Peyer's patch (tissue), 4 donors: Measurements from ENCODE around the gene SH3YL1.

Source experiments
- POLR2A ChIP-seq, 2 donors: fragments of 450-650 bp; IDR thresholded peaks; one replicate each; pipeline ENCODE4 v1.5.1; 2017; ENCODE audit warnings: antibody characterized with exemption in 2 of 2, mild to moderate bottlenecking in 2 of 2, moderate library complexity in 2 of 2
- TF ChIP-seq, protein P1 (sequence below), 6 experiments: fragments of 450-650 bp in 4 of 6; fragments of 200-600 bp in 2 of 6; sonication (generic) in 1 of 6; IDR thresholded peaks; one replicate each; pipeline ENCODE4 v1.5.1; 2017 to 2019; ENCODE audit warnings: antibody characterized with exemption in 6 of 6, mild to moderate bottlenecking in 3 of 6, moderate library complexity in 1 of 6

- TF ChIP-seq, protein P1, sequence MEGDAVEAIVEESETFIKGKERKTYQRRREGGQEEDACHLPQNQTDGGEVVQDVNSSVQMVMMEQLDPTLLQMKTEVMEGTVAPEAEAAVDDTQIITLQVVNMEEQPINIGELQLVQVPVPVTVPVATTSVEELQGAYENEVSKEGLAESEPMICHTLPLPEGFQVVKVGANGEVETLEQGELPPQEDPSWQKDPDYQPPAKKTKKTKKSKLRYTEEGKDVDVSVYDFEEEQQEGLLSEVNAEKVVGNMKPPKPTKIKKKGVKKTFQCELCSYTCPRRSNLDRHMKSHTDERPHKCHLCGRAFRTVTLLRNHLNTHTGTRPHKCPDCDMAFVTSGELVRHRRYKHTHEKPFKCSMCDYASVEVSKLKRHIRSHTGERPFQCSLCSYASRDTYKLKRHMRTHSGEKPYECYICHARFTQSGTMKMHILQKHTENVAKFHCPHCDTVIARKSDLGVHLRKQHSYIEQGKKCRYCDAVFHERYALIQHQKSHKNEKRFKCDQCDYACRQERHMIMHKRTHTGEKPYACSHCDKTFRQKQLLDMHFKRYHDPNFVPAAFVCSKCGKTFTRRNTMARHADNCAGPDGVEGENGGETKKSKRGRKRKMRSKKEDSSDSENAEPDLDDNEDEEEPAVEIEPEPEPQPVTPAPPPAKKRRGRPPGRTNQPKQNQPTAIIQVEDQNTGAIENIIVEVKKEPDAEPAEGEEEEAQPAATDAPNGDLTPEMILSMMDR (IDR thresholded peaks at IDR 0.05) = no peak
- no peak for TF ChIP-seq POLR2A (IDR thresholded peaks at IDR 0.05)
Measured at GRCh38 chr2:179886-180285, 83.9 kb downstream of the SH3YL1 start.
